HG02943 (cell line): Measurements from ENCODE around the gene PHKB.

Source experiments
- ATAC-seq: cut with Tn5 transposase; IDR thresholded peaks from one replicate; pipeline ENCODE4 v1.9.1; 2021; ENCODE audit warnings: mild to moderate bottlenecking, low read depth, moderate library complexity; ENCODE audit not compliant: unreplicated experiment

The PHKB gene

DNA sequence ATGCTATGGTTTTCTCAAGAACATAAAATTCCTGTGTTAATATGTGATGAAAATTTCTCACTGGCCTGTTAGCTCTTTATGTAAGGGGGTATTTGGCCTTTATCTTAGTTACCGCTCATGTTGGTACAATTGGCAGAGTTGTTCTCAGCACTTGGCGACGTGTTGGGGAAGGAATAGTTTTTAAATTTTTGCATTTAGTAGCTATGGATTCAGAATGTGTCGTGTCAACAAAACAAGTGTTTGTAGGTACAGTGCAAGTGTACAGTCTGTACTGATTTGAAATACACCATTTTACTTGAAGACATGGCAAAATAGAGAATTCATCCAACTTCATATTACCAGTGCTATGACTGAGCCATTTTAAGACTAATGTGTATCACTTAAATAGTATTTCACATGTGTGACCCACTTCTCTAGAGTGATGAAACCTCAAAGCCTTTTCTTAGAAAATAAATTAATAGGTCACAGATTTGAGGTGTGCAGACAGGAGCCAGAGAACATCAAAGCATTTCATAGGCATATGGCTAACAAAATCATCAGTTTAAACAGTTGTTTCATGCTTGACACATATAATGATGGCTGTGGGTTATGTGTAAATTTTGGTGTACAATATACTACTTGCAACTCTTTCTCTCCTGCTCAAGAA is 150.8 kb downstream of the PHKB start:
- no peak for ATAC-seq

GRCh38 chr16:47612711-47613110 is 151.6 kb downstream of the PHKB start:
- ATAC-seq, result no peak

DNA sequence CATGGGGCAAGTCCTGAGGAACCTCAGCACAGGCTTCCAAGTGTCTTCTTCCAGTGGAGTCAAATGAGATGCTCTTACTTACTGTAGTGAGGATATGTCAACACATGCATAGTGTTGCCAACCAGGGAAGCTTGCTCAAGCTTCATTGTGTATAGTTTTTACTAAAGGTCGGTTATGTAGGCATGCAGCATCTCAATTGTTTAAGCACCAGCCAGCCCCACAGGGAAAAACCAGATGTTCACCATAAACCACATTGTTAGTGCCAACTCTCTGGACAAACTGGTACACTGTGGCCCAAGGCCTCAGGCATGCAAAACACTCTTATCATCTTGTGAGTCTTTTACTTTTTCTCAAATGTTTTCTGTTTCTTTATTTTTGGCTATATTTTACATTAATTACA is 152.1 kb downstream of the PHKB start:
- no peak for ATAC-seq

GRCh38 chr16:47617732-47618131 is 156.6 kb downstream of the PHKB start:
- ATAC-seq, result no peak

GRCh38 chr16:47622451-47623176 is 161.5 kb downstream of the PHKB start:
- ATAC-seq, result no peak

DNA sequence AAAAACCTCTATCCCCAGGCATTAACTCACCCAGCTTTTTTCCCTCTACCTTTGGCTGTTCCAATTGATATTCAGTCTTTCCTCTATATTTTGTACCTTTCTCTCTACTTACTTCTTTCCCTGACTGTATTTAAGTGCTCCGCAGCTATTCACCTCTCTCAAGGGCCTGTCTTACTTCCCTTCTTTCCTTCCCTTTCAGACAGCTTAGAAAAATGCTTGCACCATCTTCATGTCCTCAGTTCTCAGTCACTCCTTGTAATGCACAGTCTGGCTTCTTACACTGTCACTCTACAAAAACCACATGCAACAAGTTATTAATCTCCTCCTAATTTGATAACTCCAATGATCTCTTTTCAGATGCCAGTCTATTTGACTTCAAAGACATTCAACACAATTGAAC is 163.4 kb downstream of the PHKB start:
- no peak for ATAC-seq

DNA sequence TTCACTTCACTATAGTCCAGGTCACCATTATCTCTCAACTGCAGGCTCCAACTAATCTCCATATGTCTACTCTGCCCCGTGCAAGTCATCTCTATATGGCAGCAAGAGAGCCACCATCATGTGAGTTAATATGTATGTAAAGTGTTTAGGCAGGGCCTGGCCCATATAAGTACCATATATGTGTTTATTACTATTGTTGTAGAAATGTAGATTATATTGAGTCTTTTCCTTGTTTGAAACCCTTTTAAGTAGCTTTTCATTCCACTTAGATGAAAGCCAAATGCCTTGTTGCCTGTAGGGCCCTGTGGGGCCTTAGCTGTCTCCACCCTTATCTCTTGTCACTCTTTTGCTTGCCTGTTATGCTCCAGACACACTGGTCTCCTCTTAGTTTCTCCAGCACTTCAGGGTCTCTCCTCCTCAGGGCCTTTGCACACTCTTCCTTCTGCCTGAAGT is 164.0 kb downstream of the PHKB start:
- no peak for ATAC-seq

DNA sequence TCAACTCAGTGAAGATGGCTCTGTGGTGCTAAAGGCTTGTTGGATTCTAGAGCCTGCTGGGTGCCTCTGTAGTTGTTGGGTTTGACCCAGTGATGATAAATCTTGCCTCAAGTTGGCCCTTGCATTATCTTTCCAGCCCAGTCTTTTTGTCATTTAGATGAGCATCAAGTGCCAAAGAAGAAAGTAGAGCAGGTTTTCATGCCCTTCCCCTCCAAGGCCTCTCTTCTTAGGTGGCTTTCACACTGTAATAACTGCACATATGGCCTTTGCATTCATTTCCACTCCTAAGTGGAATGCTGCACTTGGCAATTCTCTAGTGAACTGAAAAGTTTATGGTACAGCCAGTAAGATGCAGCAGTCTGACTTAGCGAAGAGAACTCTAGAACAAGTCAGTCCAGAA is 165.1 kb downstream of the PHKB start:
- no peak for ATAC-seq

GRCh38 chr16:47627085-47627639 is 166.0 kb downstream of the PHKB start:
- ATAC-seq, result no peak

GRCh38 chr16:47627721-47628120 is 166.6 kb downstream of the PHKB start:
- no peak for ATAC-seq

DNA sequence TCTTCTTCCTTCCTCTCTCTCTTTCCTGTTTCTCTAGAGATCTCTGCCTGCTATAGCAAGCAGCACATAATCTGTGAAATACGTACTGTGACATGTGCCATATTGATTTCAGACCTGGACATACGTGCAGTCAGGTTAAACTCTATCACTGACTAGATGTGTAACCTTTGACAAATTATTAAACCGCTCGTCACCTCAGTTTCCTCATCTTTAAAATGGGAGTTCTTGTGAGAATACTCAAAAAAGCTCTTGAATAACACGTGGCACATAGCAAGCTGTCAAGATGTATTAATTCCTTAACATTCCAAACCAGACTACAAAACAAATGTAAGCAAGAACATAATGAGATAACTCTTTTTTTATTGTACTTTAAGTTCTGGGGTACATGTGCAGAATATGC is 170.0 kb downstream of the PHKB start:
- ATAC-seq, result no peak

DNA sequence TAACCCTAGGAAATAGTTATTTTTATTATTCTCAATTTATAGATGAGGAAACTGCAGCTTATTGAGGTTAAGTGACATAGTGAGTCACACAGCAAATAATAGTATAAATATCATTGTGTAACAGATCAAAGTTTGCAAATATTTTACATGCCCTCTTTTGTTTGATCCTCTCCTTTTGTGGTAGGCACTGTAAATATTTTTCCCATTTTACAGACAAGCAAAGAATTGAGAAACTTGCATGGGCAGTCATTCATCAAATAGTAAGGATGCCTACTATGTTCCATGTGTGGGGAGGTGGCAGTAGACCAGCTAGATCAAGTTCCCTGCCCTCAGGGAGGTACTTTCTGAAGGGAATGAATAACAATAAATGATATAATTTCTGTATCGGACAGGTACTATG is 173.0 kb downstream of the PHKB start:
- no peak for ATAC-seq

DNA sequence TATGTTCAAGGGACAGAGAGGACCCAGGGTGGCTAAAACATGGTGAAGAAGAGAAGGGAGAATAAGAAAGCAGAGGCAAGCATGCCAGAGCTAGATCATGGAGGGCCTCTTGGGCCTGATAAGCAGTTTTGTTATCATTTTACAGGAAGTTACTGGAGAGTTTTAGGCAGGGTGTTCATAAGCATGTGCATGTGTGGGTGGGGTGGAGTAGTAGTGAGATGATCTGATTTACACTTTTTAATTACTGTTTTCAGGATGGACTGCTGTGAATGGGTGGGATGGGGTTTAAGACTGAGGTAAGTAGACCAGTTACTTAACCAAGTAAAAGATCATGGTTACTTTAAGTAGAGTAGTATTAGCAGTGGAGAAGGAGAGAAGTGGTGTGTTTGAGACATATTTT is 173.6 kb downstream of the PHKB start:
- ATAC-seq, result no peak

- ATAC-seq, result no peak
These were observed 175.5 kb downstream of the PHKB start for GRCh38 chr16:47636501-47637099.

DNA sequence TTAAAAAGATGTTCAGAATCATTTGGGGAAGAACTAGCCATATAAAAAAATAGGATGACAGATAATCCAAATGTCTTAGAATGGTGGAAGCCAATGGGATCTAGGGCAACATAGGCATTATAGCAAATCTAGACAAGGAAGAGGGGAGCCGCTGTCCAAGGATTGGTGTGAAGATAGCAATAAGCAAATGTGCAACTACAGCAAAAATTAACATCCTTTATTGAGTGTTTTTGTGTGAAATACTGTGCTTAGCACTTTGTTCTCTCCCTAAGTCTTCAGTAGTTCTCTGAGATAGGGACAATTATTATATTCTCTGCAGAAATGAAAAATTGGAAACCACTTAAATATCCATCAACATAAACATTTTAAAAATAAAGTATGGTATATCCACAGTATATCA is 177.0 kb downstream of the PHKB start:
- no peak for ATAC-seq

DNA sequence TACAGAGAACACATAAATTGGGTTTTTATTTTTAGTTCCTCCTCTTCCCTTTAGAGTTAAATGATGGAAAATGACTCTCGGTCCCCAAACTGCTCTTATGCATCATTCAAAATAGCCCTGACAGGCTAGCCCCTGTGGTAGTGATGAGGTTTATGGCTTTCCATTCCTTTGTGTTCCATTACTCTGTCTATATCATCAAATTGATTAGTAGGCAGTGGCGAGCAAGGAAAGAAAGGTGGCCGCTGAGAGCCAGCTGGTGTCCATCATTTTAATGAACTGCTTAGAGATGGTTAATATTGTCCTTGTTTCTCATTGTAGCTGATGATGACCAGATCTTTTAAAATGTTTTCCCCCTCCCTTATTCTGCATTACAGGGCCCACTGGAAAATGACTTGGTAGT is 179.5 kb downstream of the PHKB start:
- no peak for ATAC-seq

- ATAC-seq, result no peak
These were observed 182.3 kb downstream of the PHKB start for GRCh38 chr16:47643323-47644000.

DNA sequence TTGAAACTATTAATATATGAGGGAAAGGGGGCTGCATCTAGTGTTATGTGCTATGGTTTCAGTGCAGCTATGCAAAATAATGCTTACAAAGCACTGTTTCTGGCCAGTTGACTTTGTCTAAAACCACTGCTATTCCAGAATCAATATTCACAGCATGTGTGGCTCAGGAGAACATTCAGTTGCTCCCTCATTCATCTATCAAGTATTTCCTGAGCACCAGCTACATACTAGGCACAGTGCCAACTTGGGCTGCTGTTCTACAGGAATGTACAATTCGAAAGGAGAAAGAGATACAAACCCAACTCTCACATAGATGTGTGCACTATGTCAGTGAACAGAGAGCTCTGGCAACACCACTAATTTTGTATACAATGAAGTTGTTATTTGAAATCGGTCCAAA is 183.0 kb downstream of the PHKB start:
- ATAC-seq, result no peak

- no peak for ATAC-seq
These were observed 183.5 kb downstream of the PHKB start for GRCh38 chr16:47644661-47645060.

DNA sequence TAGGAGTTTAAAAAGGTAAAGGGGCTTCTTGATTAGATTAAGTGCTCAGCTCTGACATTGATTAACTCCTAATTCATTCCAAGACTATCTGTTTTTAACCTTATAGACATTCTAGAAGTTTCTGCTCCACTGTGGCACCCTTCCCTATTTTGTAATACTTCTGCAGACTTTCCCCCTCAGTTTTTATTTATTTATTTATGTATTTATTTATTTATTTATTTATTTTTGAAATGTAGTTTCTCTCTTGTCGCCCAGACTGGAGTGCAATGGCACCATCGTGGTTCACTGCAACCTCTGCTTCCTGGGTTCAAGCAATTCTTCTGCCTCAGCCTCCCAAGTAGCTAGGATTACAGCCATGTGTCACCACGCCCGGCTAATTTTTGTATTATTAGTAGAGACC is 185.8 kb downstream of the PHKB start:
- ATAC-seq, result no peak

DNA sequence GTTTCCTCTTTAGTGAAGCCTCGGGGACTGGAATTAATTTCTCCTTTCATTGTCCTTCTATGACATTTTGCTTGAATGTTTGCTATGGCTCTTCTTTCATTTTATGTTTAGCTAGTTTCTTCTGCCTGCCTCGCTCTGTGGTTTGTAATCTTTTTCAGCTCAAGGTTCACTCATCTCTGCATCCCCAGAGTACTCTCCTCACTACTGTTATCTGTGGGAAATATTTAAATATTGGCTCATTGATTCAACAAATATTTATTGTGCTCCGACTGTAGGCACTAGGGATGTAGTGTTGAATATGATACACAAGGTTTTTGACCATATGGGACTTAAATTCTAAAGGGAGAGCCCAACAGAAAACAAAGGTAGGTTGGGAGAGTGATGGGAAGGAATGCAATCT is 195.9 kb downstream of the PHKB start:
- ATAC-seq, result no peak
